NCI-H2081 (cell line): Measurements from ENCODE around the gene NRIP3.

Experiments
- DNase-seq, 2 experiments: peaks; one replicate each; lab custom pipeline; 2025; lab: John Stamatoyannopoulos, UW

The NRIP3 gene

DNA sequence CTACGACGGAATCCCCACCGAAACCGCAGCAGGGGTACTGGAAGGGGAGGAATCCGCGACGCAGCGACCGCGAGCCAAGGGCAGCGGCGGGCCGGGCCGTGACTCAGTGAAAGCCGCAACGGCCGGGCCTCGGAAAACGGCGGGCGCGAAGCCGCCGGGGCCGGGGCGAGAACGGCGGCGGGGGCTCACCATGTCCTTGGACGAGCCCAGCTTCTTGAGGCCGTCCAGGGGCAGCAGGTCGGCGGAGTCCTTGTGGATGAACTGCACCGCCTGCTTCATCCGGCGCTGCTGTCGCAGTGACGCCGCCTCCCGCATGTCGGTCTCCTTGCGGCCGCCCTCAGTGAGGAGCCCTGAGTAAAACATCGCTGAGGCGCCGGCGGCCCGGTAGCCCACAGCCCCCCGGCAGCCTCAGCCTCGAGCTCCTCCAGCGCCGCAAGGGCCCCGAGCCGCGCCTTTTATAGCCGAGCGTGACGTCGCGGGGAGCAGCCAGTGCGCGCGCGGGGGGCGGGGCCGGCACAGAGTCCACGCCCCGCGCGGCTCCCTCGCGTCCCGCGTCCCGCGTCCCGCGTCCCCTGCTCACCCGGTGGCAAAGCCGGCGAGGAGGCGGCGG is at the start of gene NRIP3:
Gene NRIP3 (minus strand): TSS at position 429 of the 610 bp plus-strand sequence. CDS start 66 bp downstream, at position 363.
- DNase-seq, result peak; percentile 64 to 67

DNA sequence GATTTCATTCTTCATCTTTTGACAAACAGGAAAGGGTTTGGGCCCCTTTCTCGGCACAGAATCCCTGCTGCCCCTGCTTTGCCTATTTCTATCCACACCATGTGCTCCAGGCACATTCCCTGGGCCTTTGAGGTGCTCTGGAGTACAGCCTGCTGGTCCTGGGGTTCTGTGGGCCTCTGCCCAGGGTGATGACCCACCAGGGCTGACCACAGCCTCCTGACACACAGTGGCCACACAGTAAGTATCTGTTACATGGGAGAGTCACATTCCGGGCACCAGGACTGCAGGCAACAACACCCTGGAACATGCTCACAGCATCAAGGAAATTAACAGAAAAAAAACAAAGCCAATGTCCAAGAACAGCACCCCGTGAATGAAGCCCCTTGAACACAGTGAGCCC is 48.5 kb upstream of the NRIP3 start:
- no peak for DNase-seq

DNA sequence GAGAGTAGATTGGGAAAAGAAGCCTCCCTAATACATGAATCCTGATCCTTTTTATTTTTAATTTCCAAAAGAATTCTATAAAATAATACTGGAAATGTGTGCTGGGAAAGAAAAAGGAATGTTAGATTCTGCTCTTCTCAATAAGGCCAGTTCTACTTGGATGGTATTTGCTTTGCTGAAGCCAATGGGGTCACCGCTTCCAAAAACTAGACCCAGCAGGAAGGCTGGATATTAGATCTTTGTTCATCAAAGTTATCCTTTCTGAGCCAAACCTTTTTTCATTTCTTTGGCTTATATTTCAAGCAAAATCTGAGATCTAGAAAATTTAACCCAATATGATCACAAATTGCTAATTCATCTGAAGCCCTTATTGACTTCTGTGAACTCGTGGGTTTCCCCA is 46.2 kb upstream of the NRIP3 start:
- DNase-seq, result no peak

DNA sequence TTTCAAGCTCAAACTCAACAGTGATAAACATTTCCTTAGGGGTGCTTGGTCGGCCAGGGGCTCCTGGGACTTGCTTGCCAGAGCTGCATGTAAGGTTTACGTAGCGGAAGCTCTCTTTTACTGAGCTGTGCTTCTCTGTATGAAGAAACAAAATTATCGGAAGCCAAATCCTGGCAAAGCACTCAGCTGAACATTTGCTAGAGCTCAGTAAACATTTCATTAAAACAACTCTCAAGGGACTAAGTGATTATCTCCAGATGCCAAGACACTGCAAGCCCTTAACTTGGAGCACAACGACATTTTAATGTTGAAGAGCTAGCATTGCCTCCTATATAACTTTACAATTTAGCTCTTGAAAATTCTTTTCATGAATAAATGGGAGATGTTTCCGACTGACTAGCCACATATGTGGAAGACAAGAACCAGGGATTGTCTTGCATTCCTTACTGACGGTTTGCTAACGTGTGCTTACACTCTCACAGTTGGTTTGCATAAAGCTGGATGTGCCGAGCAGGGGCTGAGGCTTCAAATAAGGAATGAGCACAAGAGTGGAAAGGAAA is 44.2 kb upstream of the NRIP3 start:
- no peak for DNase-seq

DNA sequence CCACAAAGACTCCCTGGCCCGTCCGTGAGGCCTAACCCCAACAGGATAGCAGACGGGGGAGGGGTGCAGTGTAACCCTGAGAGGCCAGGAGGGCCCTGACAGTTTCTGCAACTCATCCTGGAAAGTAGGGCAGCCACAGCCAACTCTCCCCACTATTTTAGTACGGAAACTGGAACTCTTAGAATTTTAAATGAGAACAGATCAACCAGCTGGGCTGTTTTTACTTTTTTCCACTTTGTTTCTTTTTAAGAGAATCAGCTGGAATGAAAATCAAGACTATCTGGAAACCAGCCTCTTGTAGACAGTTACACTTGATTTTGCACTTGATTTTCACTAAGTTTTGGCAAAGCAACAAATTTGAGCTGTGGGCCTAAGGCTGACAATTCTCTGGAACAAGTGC is 42.7 kb upstream of the NRIP3 start:
- DNase-seq, result no peak

DNA sequence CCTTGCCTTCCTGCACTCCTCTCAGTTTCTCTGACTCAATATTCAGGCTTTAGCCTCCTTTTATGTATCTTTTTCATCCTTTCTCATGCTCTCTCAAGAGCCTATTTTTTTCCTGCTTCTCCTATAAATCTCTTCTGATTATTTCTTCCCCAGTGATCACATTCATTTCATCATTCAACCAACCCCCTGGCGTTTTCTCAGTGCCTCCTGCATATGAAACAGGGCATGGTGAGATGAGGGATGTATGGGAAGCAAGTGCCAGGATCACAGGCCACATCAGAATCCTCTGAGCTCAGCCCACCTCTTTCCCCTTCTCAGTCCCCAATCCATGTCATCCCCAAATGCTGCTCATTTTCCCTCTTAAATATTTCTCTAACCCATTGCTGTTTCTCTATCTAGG is 38.7 kb upstream of the NRIP3 start:
- no peak for DNase-seq

DNA sequence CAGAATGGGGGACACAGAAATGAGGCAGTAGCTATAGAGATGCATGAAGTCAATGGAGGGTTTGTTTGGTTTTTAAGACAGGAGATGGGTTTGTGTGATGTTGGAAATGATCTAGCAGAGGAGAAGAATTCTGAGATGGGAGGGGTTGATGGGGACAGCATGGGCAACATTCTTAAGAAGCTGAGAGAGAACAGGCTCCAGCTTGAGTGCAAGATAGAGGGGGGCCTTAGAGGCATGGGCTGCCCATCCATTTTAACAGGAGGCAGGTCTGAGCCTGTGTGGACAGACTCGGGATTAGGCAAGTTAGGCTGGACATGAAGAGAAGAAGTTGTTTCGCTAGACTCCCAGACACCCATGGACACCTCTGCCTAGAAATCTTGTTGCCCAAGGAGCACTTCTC is 37.9 kb upstream of the NRIP3 start:
- no peak for DNase-seq

DNA sequence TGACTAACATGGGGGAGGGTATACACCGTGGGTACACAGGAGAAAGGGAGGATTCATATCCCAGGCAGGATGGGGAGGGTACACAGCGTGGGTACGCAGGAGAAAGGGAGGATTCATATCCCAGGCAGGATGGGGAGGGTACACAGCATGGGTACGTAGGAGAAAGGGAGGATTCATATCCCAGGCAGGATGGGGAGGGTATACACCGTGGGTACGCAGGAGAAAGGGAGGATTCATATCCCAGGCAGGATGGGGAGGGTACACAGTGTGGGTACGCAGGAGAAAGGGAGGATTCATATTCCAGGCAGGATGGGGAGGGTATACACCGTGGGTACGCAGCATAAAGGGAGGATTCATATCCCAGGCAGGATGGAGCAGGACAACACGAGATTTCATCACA is 36.6 kb upstream of the NRIP3 start:
- no peak for DNase-seq

DNA sequence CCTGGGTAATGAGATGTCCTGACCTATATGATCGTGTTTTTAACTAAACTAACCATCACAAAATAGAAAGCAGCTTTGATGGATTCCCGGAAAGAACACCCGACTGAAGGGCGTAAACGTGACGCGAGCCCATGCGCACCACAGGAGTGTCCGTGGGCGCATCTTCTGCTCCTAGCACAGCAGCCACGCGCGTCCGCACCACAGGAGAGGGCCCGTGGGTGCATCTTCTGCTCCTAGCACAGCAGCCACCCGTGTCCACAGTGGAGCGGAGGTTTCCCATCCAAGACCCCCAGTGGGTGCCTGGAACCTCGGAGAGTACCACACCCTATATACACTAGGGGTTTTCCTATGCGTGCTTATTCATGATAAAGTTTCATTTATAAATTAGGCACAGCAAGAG is 36.1 kb upstream of the NRIP3 start:
- DNase-seq, result no peak

DNA sequence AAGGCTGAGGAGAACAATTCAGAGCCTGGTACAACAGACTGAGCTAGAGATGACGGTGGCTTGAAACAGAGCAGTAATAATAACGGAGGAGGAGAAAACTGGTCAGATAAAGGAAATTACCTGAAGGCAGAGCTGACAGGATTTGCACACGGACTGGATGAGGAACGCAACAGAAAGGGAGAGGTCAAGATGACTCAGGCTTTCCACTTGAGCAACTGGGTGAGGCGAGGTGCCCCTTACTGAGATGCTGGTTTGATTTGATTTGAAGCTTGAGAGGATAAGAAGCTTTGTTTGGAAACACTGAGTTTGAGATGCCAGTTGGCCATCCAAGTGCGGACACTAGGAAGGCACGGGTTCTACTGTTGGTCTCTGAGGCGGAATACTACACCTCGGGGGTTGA is 35.4 kb upstream of the NRIP3 start:
- no peak for DNase-seq

DNA sequence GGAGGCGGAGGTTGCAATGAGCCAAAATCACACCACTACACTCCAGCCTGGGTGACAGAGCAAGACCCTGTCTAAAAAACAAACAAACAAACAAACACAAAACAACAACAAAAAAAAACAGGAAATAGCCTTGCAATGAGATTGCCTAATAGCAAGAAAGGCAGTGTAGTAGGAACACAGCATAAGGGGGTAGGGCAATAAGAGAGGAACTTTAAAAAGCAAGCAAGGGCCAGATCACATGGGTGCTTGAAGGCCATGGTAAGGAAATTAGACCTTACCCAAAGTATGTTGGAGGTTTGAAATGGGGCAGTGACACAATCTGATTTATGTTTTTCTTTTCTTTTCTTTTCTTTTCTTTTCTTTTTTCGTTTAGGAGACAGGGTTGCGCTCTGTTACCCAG is 34.7 kb upstream of the NRIP3 start:
- DNase-seq, result no peak

DNA sequence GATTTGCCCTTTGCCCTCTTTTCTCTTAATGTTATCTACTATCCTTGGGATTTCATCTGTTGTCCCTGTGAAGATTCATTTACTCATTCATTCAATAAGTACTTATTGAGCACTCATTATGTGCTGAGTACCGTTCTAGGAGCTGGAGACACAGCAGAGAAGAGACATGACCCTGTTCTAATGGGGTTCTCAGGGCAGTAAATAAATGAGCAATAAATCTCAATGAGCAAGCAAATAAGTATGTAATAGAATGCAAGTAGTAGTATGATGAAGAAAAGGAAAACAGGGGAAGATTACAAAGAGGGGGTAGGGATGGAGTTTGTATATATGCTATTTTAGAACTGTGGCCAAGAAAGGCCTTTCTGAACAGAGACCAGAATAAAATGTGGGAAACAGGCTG is 34.2 kb upstream of the NRIP3 start:
- DNase-seq, result no peak

DNA sequence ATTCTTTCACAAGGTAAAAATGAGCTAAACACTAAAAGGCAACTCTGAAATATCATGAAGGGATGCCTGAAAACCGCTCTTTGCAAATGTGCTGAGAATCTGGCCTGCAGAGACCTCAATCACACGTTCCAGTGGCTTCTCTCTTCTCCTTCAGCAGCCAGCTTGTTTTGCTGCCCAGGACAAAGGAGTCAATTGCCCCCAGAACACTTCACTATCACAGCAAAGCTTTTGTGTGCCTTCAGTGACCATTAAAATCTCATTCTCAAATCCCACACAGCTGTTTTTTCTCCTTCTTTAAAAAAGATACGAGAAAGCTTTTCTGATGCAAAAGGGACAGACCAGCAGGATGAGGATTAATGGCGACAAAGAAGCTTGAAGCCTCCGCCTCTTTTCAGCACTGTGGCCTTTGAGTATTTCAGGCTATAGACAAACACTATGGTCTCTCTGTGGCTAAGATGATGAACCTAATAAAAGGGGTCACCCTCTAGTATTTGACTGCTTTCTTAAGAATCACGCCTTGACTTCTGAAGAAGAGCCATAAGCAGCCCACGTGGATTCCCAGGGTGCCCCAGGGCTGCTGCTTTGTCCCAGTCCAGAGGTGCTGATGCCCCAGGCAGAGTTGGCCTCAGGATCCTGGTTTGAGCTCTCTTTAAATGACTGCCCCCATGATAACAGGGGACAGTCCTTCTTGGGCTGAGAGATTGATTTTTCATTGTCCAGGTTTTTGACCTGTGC is 33.4 kb upstream of the NRIP3 start:
- DNase-seq, result no peak

DNA sequence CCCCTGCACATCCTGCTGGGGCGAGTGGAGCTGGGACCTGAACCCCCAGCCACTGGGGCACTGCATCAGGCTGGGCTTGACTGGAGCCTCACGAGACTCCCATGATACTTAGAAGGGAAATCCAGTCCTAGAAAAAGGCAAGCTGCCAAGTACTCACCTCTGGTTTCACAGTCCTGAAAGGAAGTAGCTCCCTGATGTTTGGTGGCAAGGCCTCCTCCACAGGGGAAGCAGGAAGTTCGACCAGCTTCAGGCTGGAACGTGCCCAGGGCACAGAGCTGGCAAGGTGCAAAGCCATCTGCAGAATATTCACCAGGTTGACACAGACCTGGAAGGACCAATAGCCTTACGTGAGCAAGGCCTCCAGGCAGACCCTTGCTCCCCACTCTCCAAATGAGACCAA is 26.8 kb upstream of the NRIP3 start:
- peak in 1 of 2 experiments; percentile 36 for DNase-seq

DNA sequence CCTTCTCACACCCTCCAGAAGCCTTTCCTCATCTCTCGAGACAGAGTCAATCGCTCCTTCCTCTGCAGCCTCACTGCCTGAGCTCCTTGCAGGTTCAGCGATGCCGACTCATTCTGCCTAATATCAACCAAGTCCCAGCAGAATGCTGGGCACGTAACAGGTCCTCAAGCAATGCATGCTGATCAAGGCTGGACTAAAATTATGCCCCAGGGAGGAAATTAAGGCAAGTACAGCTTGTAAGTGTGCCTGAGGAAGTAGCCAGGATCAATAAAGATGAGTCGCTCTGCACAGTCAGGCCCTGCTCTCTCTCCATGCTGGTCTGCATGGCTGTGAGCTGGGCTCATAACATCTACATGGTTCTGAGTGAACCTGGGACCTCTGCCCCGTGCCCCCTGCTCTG is 25.6 kb upstream of the NRIP3 start:
- DNase-seq, result no peak

DNA sequence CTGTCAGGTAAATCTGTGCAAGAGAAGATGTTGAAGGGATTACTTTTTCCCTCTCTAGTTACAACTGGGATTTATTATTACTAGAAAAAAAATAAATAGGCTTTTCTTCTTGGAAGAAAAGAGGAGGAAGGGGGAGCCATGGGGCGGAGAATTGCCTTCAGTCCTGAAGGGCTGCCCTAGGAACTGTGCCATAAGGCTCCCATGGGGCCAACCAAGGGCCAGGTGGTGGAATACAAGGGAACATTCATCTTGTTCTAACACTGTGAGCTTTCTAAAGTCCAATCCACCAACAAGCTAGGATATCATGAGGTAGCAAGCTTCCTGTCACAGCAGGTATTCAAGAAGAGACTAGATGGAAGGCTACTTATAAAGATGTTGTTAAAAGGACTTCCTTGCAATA is 24.8 kb upstream of the NRIP3 start:
- DNase-seq, result no peak

DNA sequence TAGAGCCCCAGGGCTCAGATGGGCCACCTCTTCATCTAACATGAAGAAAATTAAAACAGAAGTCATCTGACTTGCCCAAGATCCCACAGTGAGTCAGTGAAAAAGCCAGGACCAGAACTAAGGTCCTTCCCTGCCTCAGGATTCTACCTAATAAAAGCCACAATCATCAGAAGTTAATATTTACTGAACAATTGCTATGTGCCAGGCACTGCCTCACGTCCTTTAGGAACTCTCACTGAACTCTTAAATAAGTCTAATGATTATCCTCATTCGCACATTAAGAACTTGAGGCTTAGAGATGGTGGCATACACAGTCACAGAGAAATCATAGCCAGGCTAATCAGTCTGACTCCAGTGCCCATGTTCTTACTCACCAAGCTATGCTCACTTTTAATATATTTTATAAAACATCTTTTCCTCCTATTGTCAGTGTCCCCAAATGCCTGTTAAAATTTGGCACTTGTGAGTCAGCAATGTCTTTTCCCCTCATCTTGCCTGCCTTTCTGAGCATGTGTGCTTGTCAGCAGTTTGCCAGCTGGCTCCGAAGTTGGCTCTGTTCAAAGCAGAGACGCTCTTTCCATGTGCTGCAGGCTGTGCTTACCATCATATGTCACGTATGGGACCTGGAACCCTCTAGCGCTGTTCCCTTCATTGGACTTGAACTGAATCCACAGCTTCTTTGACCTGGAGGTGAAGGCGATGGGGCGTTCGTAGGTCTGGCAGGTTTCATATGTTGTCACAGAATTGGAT is 21.5 kb upstream of the NRIP3 start:
- DNase-seq, result no peak

DNA sequence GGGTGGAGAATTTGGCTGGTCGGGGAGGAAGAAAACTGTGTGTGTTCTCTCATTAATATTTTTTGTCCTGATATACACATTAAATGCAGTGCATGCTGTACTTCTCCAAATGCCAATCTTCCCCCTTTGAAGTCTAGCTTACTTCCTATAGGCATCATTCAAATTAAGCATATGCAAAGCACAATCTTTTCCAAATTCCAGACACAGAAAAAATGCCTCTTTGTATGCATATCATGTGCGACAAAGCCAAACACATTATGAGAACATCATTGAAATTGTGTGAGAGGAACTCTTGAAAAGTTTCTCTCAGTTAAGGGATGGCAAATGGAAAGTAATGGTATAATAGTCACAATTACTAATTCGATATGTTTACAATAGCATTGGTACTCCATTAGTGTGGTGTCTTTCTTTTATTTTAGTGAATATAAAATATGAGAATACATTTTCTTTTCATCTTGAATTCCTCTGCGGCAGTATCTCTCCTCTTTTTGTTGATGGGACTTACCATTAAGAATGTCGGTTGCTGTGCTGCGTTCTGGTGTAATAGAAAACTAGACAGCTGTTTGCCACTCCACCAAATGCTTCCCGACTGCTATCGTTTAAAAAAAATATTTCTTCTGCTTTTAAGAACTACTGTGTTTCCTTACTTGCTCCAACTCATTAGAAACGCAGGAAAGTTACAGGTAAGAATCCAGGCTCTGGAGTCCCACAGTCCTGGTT is 19.3 kb upstream of the NRIP3 start:
- DNase-seq, result no peak

DNA sequence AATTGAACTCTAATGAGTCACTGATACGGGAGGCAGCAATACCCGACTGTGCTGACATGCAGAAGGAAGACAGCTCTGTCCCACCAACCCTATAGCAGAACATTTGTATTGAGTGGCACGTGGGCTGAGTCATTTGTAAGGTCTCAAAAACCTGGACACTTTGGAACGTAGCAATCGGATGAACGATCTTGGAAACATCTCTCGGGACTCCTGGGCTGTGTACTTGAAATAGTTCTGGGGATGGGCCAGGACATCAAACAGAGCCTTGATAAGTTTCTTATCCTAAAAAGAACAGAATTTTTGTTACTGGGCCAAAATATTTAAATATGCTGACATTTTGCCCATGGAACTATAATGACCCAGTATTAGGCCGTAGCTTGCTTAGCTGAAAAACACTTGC is 17.1 kb upstream of the NRIP3 start:
- DNase-seq, result no peak

DNA sequence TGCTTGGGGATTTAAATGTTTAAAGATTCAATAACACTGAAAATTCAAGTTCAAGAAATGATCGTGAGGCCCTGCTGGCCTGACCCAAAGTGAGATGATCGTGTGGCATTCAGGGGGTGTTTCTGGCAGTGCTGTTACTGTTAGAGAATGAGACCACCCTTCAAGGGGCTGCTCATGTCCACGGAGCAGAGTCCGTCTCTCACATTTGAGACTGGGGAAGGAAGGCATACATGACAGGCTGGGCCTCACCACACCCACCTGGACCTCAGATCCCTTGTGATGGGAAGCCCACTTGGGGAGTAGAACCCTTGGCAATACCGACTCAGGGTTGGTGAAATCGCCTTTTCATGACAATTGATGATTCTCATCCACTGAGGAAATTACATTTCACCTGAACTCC is 16.1 kb upstream of the NRIP3 start:
- no peak for DNase-seq

DNA sequence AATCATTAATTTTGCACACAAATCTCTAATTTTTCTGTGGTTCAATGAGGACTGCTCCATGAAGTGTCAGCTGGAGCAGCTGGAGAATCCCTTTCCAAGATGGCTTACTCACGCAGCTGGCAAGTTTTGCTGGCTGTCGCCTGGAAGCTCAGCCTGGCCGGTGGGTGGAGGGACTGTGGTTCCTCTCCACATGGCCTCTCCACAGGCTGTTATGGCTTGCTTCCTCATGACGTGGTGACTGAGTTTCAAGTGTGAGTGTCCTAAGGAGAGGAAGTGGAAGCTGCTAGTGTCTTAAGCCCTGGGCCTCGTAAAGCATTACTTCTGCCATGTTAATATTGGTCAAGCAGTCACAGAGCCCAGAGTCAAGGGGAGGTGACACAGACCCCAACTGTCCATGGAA is 14.0 kb upstream of the NRIP3 start:
- DNase-seq, result no peak

DNA sequence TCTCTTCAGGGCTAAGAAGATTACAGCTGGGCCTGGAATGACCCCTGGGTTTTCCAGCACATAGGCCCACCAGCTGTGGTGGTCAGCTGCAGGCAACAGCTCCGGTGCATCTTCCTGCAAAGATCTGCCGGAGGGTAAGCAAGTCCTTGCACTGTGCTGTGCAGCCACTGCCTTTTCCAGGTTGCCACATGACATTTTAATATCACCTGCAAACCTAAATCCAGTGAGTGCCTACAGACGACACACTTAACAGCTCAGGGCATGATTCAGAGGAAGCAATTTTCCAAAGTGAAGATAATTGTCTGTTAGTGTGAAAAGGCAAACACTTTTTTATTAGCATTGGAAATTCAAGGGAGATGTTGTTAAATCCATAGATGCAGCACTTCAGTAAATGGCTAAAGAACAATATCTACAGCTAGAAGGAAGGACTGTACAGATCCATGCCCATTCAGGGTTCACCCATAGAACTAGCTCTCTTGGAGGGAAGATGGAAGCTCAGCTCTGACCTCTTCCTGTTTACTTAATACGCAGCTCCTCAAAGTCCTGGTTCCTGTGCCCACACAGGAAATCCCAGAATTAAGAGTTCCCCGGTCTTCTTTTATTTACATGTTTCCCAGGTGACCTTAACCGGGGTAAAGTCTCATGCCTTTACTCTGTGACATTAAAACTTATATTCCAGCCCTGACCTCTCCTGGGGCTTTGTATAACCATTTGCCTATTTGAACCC is 13.3 kb upstream of the NRIP3 start:
- peak in 1 of 2 experiments; percentile 62 for DNase-seq
